Keratinocyte (primary cell): ENCODE measurements around the gene MARCHF9. TPM values are rescaled to one million over a fixed set of nuclear protein-coding genes. Genes with fewer than 3 reads are reported as not detected.

Experiments used
- DNase-seq: peaks from one replicate; pipeline ENCODE4 v3.0.0-alpha.2; 2011; ENCODE audit warnings: low read depth, missing footprints, low spot score
- FAIRE-seq: peaks from 2 replicates; lab custom pipeline; 2011; peaks lifted over from hg19 to GRCh38; lab: Jason Lieb, UNC
- H2AFZ ChIP-seq: 2 replicates; pipeline ENCODE4 v1.6.0; 2012; ENCODE audit warnings: low read length, control low read depth, inconsistent platforms; ENCODE audit not compliant: control insufficient read depth
- H3K27ac ChIP-seq: 2 replicates; pipeline ENCODE4 v1.5.1; 2011; ENCODE audit warnings: low read length; ENCODE audit not compliant: control insufficient read depth, insufficient read depth
- H3K27me3 ChIP-seq: 3 replicates; pipeline ENCODE4 v1.6.0; 2011; ENCODE audit warnings: low read length; ENCODE audit not compliant: control insufficient read depth, insufficient read depth; ENCODE audit errors: extremely low read depth
- H3K36me3 ChIP-seq, 2 experiments: 2 replicates in 1 of 2; 3 replicates in 1 of 2; pipeline ENCODE4 v1.5.1; 2011; ENCODE audit warnings: low read length in 2 of 2, mild to moderate bottlenecking in 1 of 2; ENCODE audit not compliant: control insufficient read depth in 2 of 2, insufficient read depth in 2 of 2; ENCODE audit errors: extremely low read depth in 1 of 2
- H3K4me1 ChIP-seq: 3 replicates; pipeline ENCODE4 v1.5.1; 2011; ENCODE audit warnings: low read length; ENCODE audit not compliant: control insufficient read depth, insufficient read depth; ENCODE audit errors: extremely low read depth
- H3K4me2 ChIP-seq: 3 replicates; pipeline ENCODE4 v1.6.0; 2011; ENCODE audit warnings: low read depth, low read length; ENCODE audit not compliant: control insufficient read depth, insufficient read depth; ENCODE audit errors: extremely low read depth
- H3K4me3 ChIP-seq, 3 experiments: fragments of 200-600 bp in 1 of 3; sonication (generic) in 1 of 3; 2 replicates in 2 of 3; 3 replicates in 1 of 3; pipeline ENCODE4 v1.5.1; 2011 to 2016; ENCODE audit warnings: low read length in 3 of 3, mild to moderate bottlenecking in 3 of 3, control low read depth in 2 of 3, inconsistent platforms in 1 of 3, low read depth in 1 of 3, mixed read lengths in 1 of 3, mixed run types in 1 of 3, moderate library complexity in 1 of 3; ENCODE audit not compliant: control insufficient read depth in 2 of 3, insufficient read depth in 2 of 3; ENCODE audit errors: extremely low read depth in 1 of 3
- H3K79me2 ChIP-seq: 2 replicates; pipeline ENCODE4 v1.6.0; 2012; ENCODE audit warnings: low read length; ENCODE audit not compliant: control insufficient read depth, insufficient read depth
- H3K9ac ChIP-seq: 3 replicates; pipeline ENCODE4 v1.6.0; 2011; ENCODE audit warnings: low read length; ENCODE audit not compliant: control insufficient read depth, insufficient read depth; ENCODE audit errors: extremely low read depth
- H3K9me1 ChIP-seq: 3 replicates; pipeline ENCODE4 v1.6.0; 2011; ENCODE audit warnings: low read length; ENCODE audit not compliant: control insufficient read depth, insufficient read depth; ENCODE audit errors: extremely low read depth
- H3K9me3 ChIP-seq: 2 replicates; pipeline ENCODE4 v1.5.1; 2012; ENCODE audit warnings: low read depth, low read length; ENCODE audit not compliant: control insufficient read depth
- H4K20me1 ChIP-seq: 3 replicates; pipeline ENCODE4 v1.6.0; 2011; ENCODE audit warnings: low read length; ENCODE audit not compliant: control insufficient read depth, insufficient read depth; ENCODE audit errors: extremely low read depth
- EZH2 ChIP-seq: IDR thresholded peaks from one replicate; pipeline ENCODE4 v1.6.1; 2012; ENCODE audit warnings: inconsistent platforms, mild to moderate bottlenecking, low read length, moderate library complexity
- dilution Hi-C: fragments of 300-500 bp; cut with MboI; formaldehyde crosslinking; loops from one replicate; pipeline ENCODE4 v1.7.0; 2020; ENCODE audit warnings: low sequenced_read_pairs; ENCODE audit not compliant: extremely low pct_ligation_motif_present
- polyA plus RNA-seq, 5 experiments: library from polyadenylated mRNA; depleted of rRNA in 3 of 5; stranded (reverse) in 3 of 5; stranded (forward) in 1 of 5; unstranded in 1 of 5; fragments of >200 nt; gene quantifications; 1 replicate in 1 of 5; 2 replicates in 3 of 5; 3 replicates in 1 of 5; pipeline versions ENCODE4 v1.2.1 to v1.2.3, GENCODE V29; 2011 to 2012; ENCODE audit warnings: missing spikeins in 2 of 5, low read depth in 1 of 5, low replicate concordance in 1 of 5
- TF ChIP-seq, protein P1 (sequence below), 3 experiments: IDR thresholded peaks in 1 of 3; conservative IDR thresholded peaks in 1 of 3; optimal IDR thresholded peaks in 1 of 3; 2 replicates in 2 of 3; 3 replicates in 1 of 3; pipeline versions ENCODE3 to v1.5.1; 2011; ENCODE audit warnings: low read length in 3 of 3, mild to moderate bottlenecking in 3 of 3, moderate library complexity in 2 of 3, control low read depth in 1 of 3, inconsistent platforms in 1 of 3; ENCODE audit not compliant: insufficient read depth in 2 of 3; ENCODE audit errors: extremely low read depth in 1 of 3

Gene MARCHF9
- polyA plus RNA-seq, 1 donor (not counting 4 experiments of a cell fraction or from before 2014, with no cell fraction given), result 10.9 TPM

DNA sequence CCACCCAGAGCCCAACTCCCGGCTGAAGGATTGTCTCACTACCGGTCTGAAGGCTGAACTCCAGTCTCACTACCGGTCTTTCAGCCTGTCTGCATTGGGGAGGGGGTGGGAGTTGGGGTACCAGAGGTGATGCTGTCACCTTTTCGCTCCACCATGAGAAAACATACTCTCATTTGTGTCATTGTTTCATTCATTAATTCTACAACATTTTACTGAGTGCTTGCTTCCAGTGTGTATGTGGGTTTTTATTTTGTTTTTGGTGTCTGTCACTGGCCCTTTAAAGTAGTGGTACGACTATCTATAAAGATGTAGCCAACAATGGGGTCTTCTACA lies 2.3 kb upstream of the MARCHF9 start:
- no peak for TF ChIP-seq EZH2
- TF ChIP-seq, protein P1, sequence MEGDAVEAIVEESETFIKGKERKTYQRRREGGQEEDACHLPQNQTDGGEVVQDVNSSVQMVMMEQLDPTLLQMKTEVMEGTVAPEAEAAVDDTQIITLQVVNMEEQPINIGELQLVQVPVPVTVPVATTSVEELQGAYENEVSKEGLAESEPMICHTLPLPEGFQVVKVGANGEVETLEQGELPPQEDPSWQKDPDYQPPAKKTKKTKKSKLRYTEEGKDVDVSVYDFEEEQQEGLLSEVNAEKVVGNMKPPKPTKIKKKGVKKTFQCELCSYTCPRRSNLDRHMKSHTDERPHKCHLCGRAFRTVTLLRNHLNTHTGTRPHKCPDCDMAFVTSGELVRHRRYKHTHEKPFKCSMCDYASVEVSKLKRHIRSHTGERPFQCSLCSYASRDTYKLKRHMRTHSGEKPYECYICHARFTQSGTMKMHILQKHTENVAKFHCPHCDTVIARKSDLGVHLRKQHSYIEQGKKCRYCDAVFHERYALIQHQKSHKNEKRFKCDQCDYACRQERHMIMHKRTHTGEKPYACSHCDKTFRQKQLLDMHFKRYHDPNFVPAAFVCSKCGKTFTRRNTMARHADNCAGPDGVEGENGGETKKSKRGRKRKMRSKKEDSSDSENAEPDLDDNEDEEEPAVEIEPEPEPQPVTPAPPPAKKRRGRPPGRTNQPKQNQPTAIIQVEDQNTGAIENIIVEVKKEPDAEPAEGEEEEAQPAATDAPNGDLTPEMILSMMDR (optimal IDR thresholded peaks at IDR 0.05 in 1 of 3, IDR thresholded peaks at IDR 0.05 in 1 of 3, conservative IDR thresholded peaks at IDR 0.05 in 1 of 3; ENCODE audit: extremely low read depth in 1 of 3, insufficient read depth in 2 of 3, low read length in 3 of 3), result no peak
- H3K4me3 ChIP-seq, result peak overlapping the region; percentile 58 to 90 (median 61)

DNA sequence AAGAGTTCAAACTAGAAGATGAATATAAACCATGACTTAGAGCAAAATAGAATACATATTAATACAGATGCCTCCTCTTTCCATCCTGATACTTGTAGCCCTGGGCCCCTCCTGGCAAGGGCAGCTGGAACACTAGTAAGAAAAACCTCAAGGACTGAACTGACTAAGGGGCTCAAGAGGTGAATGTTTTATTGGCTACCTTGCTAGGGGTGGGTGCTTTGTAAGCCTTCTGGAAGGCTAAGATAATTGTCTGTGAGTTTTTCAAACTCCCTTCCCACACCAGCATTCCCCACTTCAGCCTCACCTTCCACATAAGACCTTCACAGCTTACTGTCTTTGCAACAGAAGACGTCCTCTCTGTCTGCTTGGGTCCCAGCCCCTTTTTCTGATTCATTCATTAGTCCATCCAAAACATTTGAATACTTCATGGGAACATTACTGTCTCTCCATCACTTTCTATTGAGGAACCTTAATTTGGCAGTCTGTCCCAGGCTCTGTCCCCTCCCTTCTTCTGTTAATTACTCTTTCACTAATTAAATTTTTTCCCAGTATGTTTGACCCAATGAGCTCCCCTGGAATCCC lies 1.1 kb upstream of the MARCHF9 start:
- no peak for TF ChIP-seq EZH2
- TF ChIP-seq, protein P1 (optimal IDR thresholded peaks at IDR 0.05 in 1 of 3, IDR thresholded peaks at IDR 0.05 in 1 of 3, conservative IDR thresholded peaks at IDR 0.05 in 1 of 3; ENCODE audit: extremely low read depth in 1 of 3, insufficient read depth in 2 of 3, low read length in 3 of 3), result no peak
- no peaks in the 10 kb centered on the region for H3K27me3 ChIP-seq
- no peaks in the 10 kb centered on the region for H3K9me1 ChIP-seq
- no peak for DNase-seq
- no peaks in the 10 kb centered on the region for H3K9me3 ChIP-seq
- no peak overlapping the region for H2AFZ ChIP-seq
- H3K79me2 ChIP-seq, result peaks cover 19% of the 10 kb centered on the region
- H3K9ac ChIP-seq, result no peak overlapping the region
- H4K20me1 ChIP-seq, result peaks cover under 1% of the 10 kb centered on the region
- no peak overlapping the region for H3K27ac ChIP-seq
- no peak for FAIRE-seq
- dilution Hi-C loops, result no loop called here
- no peak overlapping the region for H3K4me2 ChIP-seq
- H3K4me3 ChIP-seq, result no peak overlapping the region
- peaks cover 39% of the 10 kb centered on the region for H3K4me1 ChIP-seq
- H3K36me3 ChIP-seq, result peaks cover 9 to 25% of the 10 kb centered on the region in 2 experiments

More for the DNA sequence above, 2.3 kb upstream of the MARCHF9 start:
- peaks cover 19% of the 10 kb centered on the region for H3K79me2 ChIP-seq
- peak overlapping the region; percentile 67 for H3K27ac ChIP-seq
- H3K9me3 ChIP-seq, result no peaks in the 10 kb centered on the region
- DNase-seq, result no peak
- no peaks in the 10 kb centered on the region for H3K27me3 ChIP-seq
- no peaks in the 10 kb centered on the region for H4K20me1 ChIP-seq
- H3K4me1 ChIP-seq, result peaks cover 39% of the 10 kb centered on the region
- peaks cover 7 to 26% of the 10 kb centered on the region in 2 experiments for H3K36me3 ChIP-seq
- no peak for FAIRE-seq
- dilution Hi-C loops, result no loop called here
- peak overlapping the region; percentile 99 for H3K4me2 ChIP-seq
- peak overlapping the region; percentile 47 for H3K9ac ChIP-seq
- no peaks in the 10 kb centered on the region for H3K9me1 ChIP-seq
- peak overlapping the region; percentile 82 for H2AFZ ChIP-seq
